GM20431 (cell line): ENCODE results near the gene TMEM236.

Experiments
- in situ Hi-C: fragments of 300-500 bp; cut with MseI, MboI; formaldehyde crosslinking; loops from one replicate; pipeline ENCODE4 v1.15.0; 2020; ENCODE audit warnings: low sequenced_read_pairs; ENCODE audit not compliant: unreplicated experiment

TMEM236 gene

DNA sequence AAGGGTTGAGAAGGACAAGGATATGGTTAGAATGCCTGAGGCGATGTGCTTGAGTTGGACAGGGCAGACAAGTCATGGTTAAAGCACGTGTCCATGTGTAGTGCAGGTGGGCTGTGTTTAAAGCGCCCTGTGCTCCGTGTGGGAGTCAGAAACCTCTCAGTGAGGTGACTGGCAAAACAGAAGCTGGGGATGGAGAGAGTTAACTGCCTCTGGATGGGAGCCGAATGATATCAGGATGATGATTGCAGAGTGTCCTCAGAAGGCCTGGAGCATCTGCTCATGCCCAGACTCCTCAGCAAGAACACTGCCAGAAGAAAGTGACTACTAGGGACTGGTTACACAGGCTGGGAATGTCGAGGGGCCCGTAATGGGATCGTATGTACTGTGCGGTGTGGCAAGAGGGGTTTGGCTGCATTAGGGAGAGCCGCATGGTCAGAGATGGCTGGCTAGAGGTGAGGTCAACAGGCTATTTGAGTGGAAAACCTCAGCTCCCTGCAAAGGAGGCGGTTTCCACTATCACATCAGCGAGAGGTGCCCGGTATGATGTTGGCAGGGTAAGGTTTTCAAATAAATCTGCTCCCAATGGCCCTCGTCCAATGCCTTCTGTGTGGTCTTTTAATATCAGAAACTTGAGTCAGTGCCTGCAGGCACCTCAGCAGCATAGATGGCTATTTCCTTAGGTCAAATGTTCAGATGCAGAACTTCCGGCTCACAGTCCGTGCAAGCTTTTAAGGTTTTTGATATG, 31.1 kb downstream of the TMEM236 start:
- in situ Hi-C loops = no loop called here

DNA sequence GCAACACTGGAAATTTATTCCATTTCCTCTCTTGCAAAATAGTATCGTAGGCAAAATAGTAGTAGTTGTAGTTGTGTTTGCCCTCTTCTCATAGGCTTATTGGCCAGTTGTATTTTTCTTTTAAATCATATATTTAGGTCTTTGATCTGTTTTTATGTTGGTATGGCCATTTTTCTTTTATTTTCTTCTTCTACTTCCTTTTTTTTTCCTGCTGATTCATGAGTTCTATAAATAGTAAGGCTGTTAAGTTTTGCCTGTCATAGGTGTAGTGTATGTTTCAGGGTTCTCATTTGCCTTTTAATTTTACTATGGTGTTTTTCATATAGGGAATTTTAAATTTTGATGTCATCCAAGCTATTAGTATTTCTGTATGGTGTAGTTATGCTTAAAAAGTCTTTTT, 31.8 kb downstream of the TMEM236 start:
- in situ Hi-C loops = no loop called here

DNA sequence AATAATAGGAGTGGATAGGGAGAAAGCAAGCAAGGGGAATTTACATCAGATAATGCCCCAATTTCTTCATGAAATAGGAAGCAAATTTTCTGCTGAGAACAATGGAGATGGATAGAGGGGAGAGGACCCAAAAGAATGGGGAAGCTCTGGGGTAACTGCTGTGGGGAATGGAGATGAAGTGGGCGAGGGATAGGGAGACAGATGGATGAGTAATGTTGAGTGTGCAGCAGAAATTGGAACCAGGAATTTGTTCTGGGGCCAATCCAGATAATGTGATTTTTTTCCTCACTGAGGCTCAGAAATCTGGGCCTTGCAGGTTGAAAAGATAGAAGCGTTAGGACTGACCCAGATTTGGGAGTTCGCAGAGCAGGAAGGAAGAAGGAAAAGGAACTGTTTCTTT, 32.7 kb downstream of the TMEM236 start:
- in situ Hi-C loops = no loop called here

DNA sequence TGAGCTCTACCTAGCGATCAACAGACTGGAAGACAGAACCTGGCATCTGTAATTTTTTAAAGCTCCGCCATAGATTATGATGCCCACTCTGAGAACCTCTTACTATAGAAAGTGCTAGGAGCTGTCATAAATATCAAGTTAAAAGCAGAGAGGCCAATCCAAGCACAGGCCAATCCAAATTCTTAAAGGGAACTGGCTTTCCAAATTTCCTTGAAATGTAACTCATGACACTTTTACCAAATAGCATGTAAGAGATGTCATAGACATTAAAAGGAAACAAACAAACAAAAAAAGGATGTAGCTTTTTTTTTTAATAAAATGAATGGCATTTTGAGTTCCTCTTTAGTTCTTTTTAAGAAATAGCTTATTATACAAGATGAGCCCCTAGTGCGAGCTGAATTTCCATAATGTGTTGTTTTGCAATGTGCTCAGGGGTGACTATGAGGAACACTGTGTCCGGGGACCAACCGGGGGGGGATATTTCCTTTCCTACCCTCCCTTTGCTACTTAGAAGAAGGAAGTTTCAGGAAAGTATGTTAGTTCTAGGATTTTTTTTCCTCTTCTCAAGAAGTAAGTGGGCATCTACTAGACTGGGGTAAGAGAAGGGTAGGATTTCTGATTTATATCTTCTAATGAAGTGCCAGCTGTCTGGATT, 33.4 kb downstream of the TMEM236 start:
- in situ Hi-C loops = no loop called here

DNA sequence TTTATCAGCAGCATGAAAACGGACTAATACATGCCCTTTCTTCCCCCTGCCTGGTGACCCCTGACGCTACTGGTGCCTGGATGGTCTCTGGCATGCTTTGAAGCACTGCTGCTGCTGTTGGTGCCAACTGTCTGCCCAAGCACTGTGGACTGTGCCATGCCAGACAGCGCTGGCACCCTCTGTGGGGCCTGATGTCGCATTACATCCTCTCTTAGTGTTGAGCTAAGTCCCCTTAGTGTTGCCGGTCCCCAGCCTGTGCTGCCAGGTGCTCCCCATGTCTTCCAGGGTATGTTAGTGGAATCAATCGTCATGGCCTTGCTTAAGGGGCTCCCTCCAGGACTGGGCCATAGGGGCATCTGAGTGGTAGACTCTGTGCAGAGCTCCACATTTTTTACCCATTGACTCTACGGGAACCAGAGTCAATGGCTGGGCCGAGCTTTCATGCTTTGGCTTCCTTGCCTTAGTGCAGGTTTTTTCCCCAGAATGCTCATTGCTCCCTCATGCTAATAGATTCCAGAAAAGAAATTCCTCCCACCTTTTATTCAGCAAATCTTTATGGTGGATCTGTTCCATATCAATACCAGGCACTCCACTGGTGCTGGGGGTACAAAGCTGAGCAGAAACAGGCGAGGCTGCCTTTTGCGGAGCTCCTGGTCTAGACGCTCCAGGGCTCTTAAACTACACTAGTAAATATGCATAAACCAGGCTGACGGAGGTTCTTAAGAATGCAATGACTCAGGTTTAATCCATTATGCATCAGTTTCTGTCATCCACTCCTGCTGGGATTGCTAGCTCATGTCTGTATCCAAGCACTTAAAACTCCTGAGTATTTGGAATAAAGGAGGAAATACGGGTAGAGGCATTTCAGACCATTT, 35.3 kb downstream of the TMEM236 start:
- in situ Hi-C loops = no loop called here

DNA sequence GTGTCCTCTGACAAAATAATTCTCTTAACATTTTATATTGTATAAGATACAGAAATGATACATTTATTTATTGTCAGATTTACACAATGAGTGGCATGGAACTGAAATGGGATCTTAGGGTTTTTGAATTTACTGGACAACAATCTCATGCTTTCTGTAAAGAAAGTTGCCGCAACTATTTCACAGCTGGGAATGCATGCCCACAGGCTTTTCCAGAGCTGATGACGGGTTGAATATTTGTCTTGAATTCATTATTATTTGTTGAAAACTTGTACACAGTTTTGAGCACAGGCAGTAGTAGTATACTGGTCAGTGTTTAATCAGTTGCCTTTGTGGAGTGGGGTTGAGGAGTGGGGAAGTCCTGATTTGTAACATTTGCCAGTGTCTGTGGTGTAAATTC, 36.6 kb downstream of the TMEM236 start:
- in situ Hi-C loops = no loop called here

DNA sequence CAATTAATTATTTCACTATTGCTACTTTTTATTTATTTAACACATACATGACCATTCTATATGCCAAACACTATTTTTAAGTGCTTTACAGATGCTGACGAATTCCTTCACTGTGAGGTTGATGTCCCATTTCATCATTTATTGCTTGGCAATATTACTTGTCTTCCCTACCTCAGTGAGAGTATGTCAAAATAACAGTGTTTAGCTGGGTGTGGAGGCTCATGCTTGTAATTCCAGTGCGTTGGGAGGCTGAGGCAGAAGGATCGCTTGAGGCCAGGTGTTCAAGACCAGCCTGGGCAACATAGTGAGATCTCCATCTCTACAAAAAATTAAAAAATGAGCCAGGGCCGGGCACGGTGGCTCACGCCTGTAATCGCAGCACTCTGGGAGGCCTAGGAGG, 37.4 kb downstream of the TMEM236 start:
- in situ Hi-C loops = no loop called here

DNA sequence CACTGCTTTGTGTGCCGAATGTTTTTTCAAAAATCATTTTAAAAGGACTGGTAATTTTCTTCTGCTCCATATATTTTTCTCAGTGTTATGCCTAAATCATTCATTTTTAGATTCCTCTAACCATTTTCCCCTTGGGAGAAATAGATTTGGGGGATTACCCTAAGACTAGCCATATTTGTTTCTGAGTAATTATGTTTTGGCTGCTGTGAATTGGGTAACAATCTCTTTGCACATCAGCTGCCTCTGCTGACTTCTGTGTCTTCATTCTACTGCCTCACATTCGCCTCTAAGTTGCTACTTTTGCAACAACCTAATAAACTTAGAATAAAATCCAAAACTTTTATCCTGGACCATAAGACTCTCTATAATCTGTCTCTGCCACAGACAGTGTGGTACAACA, 38.6 kb downstream of the TMEM236 start:
- in situ Hi-C loops = no loop called here

DNA sequence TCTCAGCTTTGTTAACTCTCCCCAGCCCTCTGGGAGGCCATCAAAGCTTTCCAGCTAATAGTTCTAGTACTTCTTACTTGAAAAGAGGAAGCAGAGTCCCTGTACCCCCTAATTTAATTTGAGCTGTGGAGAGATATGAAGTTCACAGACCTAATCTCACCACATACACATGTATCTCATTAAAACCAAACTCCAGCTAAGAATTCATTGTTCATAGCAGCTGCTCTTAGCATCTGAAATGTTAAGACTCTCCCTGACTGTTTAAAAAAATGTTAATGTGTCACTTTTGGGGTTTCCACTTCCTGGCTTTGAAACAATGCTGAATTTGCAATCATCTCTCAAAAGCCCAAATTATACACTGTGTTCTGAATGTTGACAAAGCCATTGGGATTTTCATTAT, 41.0 kb downstream of the TMEM236 start:
- in situ Hi-C loops = no loop called here

DNA sequence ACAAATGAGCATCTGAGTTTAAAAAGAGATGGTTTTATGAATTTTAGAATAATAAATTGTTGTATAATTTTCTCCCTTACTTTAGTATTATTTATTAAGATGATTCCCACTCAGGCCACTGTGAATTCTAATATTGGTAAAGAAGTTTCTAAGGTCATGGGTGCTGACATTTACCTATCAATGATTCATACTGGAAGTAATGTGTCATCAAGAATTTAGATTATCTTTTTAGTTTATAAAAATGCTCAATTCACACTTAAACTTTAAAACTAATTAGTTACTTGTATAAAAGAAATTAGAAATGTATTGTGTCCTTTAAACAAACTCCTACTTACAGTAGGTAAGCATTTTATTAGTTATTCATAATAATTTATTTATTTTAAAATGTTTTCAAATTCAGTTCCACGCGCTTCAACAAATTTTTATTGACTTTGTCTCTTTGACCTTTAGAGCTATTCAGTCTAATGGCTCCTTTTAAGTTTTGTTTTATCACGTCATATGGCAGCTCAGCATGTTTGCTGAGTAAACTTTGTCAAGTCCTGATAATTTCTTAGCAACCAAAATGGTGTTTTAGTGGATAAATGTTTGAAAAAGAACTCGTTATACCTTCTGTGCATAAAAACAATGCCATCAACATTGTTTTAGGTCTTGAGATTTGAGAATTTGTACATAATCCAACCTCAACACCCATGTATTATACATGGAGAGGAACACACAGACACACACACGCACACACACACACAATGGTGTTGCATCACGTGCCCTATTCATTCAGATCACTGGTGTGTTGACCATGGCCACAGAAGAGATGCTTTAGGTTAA, 42.0 kb downstream of the TMEM236 start:
- in situ Hi-C loops = no loop called here

DNA sequence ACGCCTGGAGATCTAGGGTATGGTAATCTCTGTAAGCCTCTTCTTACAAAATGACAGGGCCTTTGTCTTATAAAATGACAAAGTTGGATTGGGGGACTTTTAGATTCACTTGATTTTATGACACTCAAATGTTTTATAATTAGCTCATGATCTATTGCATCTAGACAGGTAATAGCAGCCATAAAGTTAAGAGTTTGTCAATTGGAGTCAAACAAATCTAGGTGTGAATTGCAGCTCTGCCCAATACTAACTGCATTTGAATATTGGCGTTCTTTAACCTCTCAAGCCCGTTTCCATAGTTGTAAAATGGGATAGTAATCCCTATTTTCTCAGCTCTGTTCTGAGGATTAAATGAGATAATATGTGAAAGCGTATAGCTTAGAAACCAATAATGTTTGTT, 43.1 kb downstream of the TMEM236 start:
- in situ Hi-C loops = no loop called here

DNA sequence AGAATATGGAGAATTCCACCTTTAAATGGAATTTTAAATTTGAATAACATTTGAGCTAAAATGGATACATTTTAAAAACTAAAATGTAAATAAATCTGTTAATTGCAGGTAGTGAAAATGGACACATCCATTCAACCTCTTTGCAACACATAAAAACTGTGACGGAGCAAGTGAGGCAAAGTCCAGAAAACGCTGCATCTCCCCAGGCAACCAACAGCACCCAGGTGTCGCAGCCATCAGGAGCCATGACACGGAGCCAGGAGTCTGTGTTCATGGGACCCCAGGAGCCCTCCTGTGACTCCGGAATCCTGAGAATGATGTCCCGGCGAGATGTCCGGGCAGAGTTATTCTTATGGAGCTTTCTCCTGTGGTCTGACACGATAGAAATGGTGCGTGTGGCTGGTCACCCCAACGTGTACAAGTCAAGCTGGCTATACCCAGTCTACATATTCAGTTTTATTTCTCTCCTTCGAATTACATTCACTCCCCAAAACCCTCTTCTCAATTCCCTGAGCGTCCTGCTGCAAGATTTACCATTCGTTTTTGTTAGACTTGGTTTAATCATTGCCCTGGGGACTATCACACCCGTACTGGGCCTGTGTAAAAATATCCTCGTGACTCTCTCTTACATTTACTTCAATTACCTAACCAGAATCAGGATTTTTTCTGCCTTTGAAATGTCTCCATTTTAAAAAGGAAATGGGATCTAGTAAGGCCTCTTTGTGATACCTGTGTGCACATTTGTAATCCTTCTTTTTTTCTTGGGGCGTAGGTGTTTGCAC, 44.0 kb downstream of the TMEM236 start:
- in situ Hi-C loops = no loop called here

DNA sequence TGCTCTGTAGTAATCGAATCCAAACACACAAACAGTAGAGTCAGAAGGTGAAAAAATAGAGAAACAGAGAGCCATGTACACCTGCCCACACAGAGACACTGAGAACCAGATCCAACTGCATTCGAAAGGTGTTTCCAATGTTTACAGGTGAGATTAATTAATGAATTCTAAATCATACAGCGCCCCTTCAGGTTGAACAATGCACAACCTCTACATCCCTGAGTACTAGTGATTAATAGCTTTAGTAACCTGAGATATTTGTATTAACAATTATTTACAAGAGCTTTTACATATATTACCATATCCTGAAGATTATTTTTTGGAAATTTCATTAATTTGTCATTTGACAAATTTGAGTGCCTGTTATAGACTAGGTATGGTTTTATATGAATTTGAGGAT, 49.5 kb downstream of the TMEM236 start:
- in situ Hi-C loops = no loop called here

DNA sequence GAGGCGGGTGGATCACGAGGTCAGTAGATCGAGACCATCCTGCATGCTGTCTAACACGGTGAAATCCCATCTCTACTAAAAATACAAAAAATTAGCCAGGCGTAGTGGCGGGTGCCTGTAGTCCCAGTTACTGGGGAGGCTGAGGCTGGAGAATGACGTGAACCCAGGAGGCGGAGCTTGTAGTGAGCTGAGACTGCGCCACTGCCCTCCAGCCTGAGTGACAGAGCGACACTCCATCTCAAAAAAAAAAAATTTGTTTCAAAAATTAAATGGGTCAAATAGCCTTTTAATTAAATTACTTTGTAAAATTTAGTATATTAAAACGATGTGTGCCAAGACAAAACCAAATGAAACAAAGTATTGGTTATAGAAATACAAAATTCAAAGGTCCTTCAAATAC, 50.3 kb downstream of the TMEM236 start:
- in situ Hi-C loops = no loop called here

DNA sequence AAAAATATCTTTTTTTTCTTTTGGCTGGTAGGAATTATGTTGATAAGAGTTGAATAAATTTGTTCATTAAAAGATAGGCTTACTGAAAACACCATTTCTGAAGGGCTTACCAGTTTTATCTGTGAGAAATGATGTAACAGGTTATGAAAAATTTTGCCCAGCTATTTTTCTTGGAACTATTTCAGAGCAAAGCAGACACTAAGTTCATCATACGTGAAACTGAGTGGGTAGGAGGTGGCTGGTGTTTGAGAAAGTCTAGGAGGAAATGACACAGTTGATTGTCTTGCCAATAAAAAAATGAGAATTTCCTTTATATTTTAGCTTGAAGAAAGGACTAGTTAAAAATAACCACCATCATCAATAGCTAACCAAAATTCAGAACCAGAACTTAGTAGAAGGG, 51.0 kb downstream of the TMEM236 start:
- in situ Hi-C loops = no loop called here

DNA sequence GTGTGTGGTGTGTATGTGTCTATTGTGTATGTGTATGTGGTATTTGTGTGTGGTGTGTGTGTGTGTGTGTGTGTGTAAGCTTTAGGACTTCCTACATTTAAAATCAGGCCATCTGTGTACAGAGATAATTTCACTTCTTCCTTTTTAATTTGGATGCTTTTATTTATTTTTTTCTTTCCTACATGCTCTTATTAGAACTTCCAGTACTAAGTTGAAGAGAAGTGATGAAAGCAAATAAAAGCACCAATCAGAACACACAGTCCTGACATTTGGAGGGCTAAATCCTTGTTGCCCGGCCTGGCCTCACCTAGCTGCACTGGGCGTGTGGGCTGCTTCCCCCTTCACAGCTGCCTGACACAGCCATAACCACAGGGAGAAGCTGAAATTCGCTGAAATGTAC, 53.3 kb downstream of the TMEM236 start:
- in situ Hi-C loops = no loop called here

DNA sequence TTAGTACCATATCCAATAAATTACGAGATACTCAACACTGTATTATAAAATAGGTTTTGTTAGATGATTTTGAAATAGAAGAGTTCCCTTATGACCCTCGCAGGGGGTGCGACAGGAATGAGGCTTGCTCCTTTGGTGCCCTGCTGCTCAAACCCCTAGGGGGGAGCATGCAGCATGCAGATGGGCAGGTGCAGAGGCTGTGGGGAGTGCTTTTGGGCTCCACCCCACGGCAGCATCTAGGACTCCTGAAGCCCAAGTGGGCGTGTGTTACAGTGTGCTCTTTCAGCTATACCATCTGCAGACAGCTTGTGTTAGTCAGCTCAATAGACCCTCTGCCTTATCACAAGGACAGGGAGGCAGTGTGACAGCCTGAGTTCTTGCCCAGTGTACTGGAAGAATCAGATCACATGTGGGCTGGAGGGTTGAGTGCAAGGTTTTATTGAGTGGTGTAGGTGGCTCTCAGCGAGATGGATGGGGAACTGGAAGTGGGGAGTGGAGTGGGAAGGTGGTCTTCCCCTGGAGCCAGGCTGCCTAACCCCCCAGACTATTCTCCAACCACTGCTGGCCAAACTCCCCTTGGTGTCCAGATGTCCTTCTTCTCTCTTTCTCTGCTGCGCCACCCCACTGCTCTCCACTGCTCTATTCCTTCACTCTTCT, 54.0 kb downstream of the TMEM236 start:
- in situ Hi-C loops = no loop called here

DNA sequence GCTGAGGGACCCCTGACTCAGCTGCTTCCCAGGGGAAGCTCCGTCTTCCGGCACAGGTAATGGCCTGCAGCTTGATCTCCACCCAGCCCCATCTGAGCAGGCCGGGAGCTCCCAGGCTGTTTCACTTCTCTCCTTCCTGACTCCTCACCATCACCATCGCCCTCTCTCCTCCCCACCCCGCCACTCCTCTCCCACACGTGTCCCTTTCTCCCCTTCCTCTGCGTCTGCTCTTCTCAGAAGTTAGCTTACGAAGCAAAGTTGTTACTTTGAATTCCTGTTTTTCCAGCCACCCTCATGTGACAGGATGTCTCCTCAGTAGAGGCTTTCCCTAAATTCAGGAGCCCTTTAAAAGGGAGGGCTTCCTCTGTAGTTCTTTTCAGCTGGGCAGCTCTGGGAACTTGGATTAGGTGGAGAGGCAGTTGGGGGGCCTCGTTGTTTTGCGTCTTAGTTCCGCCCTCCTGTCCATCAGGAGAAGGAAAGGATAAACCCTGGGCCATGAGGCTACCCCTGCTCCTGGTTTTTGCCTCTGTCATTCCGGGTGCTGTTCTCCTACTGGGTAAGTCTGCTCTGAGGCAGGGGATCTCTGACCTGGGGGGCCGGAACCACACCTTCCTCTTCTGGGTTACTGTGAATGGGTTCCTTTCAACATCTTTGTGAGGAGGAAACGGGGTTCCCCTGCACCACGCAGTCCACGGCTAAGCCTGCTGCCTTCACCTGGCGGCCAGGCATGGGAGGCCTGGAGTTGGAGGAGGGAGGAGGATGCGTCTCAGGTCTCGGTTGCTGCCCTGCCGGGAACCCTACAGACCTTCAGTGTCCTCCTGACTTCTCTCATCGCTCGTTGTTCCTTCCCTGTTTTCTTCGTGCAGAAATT, 57.2 kb downstream of the TMEM236 start, which contains the start of gene MRC1:
Gene MRC1 (plus strand): TSS at position 378 of the 871 bp plus-strand sequence. CDS start 118 bp downstream, at position 496.
- in situ Hi-C loops = no loop called here
